ENCODE results near the gene REEP3.

DNA sequence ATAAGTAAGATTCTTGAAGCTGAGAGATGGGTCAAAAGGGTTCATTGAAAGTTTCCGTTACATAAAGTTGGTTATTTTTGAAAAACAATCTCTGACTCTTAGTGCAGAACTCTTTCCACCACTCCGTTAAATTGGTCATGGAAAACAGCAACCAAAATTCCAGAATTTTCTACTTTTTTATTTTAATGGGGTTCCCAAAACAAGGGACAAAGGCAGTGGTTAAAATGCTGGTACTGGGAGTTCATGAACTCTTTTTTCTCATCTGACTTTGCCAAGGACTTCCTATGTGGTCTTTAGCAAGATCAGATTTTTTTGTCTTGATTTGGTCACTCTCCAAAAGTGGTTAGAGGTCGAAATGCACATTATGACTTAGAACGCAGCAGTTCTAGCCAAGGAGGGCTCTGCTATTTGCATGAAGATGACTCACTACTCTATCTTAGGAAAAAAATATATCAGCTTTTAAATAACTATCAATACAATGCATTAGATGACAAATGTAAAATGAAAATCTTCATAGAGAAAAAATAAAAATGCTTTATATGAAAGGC lies 145.7 kb downstream of the REEP3 start:
- TF ChIP-seq CTCF (IDR thresholded peaks at IDR 0.05) (no peak), POLR2A (IDR thresholded peaks at IDR 0.05) (no peak), POLR2AphosphoS5 (IDR thresholded peaks at IDR 0.05) (no peak), EP300 (IDR thresholded peaks at IDR 0.05) (no peak)
